ENCODE results near the gene NELFA.

DNA sequence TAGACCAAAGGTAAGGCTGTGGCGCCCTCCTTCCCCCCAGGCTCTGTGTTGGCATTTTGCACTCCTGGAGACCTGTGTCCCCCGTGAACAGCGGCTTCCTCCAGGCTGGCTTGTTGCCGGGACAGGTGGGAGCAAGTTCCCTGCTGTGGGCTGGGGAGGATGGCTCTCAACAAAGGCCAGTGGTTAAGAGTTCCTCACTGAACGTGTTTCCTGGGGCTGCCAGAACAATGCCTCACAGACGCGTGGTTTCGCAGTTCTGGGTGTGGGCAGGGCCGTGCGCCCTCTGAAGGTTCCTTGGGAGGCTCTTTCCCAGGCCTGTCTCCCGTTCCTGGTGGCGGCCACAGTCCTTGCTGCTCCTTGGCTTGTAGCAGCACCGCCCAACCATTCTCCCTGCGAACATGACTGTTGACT is 33.4 kb downstream of the NELFA start:
- TF ChIP-seq, protein P1, sequence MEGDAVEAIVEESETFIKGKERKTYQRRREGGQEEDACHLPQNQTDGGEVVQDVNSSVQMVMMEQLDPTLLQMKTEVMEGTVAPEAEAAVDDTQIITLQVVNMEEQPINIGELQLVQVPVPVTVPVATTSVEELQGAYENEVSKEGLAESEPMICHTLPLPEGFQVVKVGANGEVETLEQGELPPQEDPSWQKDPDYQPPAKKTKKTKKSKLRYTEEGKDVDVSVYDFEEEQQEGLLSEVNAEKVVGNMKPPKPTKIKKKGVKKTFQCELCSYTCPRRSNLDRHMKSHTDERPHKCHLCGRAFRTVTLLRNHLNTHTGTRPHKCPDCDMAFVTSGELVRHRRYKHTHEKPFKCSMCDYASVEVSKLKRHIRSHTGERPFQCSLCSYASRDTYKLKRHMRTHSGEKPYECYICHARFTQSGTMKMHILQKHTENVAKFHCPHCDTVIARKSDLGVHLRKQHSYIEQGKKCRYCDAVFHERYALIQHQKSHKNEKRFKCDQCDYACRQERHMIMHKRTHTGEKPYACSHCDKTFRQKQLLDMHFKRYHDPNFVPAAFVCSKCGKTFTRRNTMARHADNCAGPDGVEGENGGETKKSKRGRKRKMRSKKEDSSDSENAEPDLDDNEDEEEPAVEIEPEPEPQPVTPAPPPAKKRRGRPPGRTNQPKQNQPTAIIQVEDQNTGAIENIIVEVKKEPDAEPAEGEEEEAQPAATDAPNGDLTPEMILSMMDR (conservative IDR thresholded peaks at IDR 0.05; ENCODE audit: low read depth, low read length): no peak
- TF ChIP-seq EZH2 (IDR thresholded peaks at IDR 0.05; ENCODE audit: borderline replicate concordance, low read depth, low read length, poor library complexity, severe bottlenecking): no peak
